Limb (tissue), 2 donors: ENCODE results near the gene BRSK2.

Experiments
- DNase-seq, 2 donors: peaks; one replicate each; pipeline ENCODE4 v3.0.0-alpha.2; 2016; ENCODE audit errors: extremely low spot score in 2 of 2

The BRSK2 gene

GRCh38 chr11:1511937-1512496 lies 122.3 kb downstream of the BRSK2 start:
- no peak for DNase-seq
